Transverse colon (tissue), 4 donors: ENCODE results near the gene FGF22.

ENCODE experiments used
- CTCF ChIP-seq, 5 experiments: fragments of 200-600 bp in 3 of 5; fragments of 450-650 bp in 2 of 5; sonication (generic) in 3 of 5; IDR thresholded peaks; 1 replicate in 2 of 5; 2 replicates in 3 of 5; pipeline ENCODE4 v1.5.1; 2016 to 2017; ENCODE audit warnings: antibody characterized with exemption in 5 of 5, inconsistent platforms in 3 of 5, mild to moderate bottlenecking in 2 of 5, moderate library complexity in 1 of 5
- POLR2A ChIP-seq: fragments of 450-650 bp; IDR thresholded peaks from one replicate; pipeline ENCODE4 v1.6.1; 2016; ENCODE audit warnings: antibody characterized with exemption, mild to moderate bottlenecking, moderate library complexity
- POLR2AphosphoS5 ChIP-seq, 3 donors: sonication (generic); formaldehyde crosslinking; IDR thresholded peaks; one replicate each; pipeline ENCODE4 v1.6.1; 2016; ENCODE audit warnings: antibody characterized with exemption in 3 of 3

GRCh38 chr19:640606-641189, 1.0 kb downstream of the FGF22 start:
- TF ChIP-seq CTCF (IDR thresholded peaks at IDR 0.05) (no peak), POLR2A (no peak), POLR2AphosphoS5 (IDR thresholded peaks at IDR 0.05) (no peak)
